ENCODE data around the gene PLEKHN1.
"Not testable (repeated sequence)": the region's sequence is repeated elsewhere in the genome, so short reads cannot be mapped to it uniquely, and the experiment has no call there.

Gene PLEKHN1

DNA sequence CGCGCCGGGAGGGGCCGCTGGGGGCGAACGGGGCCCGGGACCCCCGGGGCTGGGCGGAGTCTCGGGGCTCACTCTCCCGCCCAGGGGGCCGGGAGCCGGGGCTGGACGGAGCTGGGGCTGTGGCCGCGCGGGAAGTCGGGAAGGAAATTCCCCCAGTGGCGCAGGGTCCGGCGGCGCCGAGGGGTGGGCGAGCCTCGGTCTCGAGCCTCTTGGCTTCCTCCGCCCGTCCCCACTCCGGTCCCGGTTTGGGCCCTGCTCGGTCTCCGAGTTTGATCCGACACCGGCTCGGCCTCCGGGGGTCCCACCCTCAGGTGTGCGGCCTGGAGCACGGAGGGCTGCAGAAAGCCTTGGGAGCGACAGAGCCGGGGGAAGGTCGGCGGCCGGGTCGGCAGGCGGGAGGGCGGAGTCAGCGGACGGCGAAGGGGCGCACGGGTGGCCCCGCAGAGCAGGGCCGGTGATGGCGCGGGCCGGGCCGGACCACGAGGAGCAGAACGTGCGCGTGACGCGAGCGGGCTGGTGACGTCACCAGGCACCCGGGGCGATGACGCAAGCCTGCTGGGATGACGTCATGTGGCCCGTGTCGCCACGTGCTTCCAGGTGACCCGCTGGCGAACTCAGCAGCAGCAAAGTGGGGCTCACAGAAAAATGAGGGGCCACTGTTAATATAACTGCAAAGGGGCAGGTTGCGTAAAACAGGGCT, 34.2 kb downstream of the PLEKHN1 start:
- H3K27ac Mint-ChIP-seq: peak overlapping the region; percentile 32
- peaks cover 80% of the 10 kb centered on the region for H3K27me3 Mint-ChIP-seq
- no peaks in the 10 kb centered on the region for H3K36me3 Mint-ChIP-seq (ENCODE audit: low read depth)
- no peaks in the 10 kb centered on the region for H3K9me3 Mint-ChIP-seq
- H3K4me3 Mint-ChIP-seq: peak overlapping the region; percentile 58
- intact Hi-C loops (cut with micrococcal nuclease): no loop called here
- H3K4me1 Mint-ChIP-seq (ENCODE audit: low read depth): peaks cover 24% of the 10 kb centered on the region

DNA sequence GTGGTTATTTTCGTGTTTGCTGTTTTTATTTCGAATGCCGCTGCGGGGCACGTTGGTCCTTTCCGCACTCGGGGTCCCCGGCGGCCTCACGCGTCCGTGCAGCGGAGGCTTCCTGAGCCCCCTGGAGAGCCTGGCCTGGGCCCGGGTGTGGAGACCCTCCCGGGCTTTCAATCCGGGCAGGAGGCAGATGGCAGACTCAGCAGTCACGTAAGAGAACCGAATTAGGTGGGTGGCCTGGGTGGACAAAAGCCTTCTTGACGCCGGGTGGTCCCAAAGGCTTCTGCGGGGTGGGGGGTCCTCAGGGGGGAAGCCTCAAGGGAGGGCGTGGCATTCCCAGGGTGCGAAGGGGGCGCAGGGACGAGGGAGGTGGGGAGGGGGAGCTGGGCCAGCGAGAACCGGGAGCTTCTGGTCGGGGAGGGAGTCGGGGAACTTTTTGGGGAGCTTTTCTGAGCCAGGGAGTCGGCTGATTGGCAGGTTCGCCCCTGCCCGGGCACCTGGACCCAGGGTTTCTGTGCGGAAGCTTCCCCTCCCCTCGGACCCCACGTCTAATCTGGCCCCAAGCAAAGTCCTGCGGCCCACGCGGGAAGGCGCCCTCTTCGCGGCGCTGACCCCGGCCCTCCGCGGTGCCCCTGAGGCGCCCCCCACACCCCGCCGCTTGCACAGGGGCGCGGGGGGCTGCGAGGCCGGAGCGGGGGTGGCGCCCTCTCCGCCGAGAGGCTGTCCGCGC, 34.9 kb downstream of the PLEKHN1 start:
- intact Hi-C loops (cut with micrococcal nuclease): no loop called here
- Mint-ChIP-seq H3K27me3 (peaks cover 77% of the 10 kb centered on the region), H3K36me3 (ENCODE audit: low read depth) (no peaks in the 10 kb centered on the region), H3K4me3 (peak overlapping the region; percentile 58), H3K9me3 (no peaks in the 10 kb centered on the region), H3K4me1 (ENCODE audit: low read depth) (peaks cover 24% of the 10 kb centered on the region), H3K27ac (peak overlapping the region; percentile 32)

DNA sequence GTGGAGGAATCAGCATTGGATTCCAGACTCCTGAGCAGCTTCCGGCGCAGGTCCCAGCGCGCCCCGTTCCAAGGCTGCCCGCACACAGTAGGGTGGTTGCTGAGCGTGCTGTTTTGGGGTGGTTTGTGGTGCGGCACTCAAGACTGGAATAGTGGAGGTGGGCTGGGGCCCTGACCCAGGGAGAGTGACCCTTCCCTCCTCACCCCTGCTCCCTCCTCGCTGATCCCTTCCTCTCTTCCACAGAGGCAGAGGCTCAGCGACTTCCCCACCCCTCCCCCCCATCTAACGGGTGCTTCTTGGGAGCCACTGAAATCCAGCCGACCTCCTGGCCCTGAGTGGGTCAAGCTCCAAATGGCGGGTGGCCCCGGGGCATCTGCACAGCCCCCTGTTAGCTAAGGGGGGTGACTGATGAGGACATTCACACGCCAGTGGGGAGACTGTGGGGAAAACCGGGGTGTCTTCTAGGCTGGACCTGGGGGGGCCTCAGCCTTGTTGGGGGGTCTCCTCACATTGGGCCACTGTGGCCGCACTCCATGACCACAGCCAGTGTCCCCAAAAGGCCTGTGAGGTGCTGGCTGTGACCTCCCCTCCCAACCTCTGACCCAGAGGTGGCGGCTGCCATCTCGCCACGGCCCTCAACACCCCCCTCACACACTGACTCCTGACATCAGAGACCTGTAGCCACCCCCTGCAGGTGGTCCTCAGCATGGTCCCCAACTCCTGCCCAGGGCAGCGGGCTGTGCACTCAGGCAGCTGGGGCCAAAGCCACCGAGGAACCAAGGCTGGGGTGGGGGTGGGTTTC, 37.5 kb downstream of the PLEKHN1 start:
- H3K9me3 Mint-ChIP-seq: no peaks in the 10 kb centered on the region
- H3K4me1 Mint-ChIP-seq (ENCODE audit: low read depth): peaks cover 24% of the 10 kb centered on the region
- H3K27ac Mint-ChIP-seq: no peak overlapping the region
- intact Hi-C loops (cut with micrococcal nuclease): no loop called here
- no peaks in the 10 kb centered on the region for H3K36me3 Mint-ChIP-seq (ENCODE audit: low read depth)
- no peak overlapping the region for H3K4me3 Mint-ChIP-seq
- peaks cover 76% of the 10 kb centered on the region for H3K27me3 Mint-ChIP-seq

DNA sequence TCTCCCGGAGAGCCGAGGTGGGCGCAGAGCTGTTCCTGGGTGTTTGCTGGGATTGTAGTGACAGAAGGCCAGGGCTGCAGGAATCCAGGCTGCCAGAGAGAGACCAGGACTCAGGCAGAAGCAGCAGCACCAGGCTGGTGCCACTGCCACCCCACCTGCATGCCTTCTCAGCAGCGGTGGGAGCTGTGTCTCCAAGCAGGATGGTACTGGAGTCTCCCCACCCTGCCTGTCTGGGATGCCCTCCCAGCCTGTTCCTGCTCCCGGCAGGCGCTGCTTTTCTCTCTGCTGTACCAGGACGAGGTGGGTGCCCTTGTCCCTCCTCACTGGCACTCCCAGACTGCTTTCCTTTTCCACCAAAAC, 38.1 kb downstream of the PLEKHN1 start:
- Mint-ChIP-seq H3K27ac (no peak overlapping the region), H3K9me3 (no peaks in the 10 kb centered on the region), H3K4me3 (no peak overlapping the region), H3K27me3 (peaks cover 80% of the 10 kb centered on the region), H3K4me1 (ENCODE audit: low read depth) (peaks cover 29% of the 10 kb centered on the region), H3K36me3 (ENCODE audit: low read depth) (no peaks in the 10 kb centered on the region)
- intact Hi-C loops (cut with micrococcal nuclease): no loop called here

DNA sequence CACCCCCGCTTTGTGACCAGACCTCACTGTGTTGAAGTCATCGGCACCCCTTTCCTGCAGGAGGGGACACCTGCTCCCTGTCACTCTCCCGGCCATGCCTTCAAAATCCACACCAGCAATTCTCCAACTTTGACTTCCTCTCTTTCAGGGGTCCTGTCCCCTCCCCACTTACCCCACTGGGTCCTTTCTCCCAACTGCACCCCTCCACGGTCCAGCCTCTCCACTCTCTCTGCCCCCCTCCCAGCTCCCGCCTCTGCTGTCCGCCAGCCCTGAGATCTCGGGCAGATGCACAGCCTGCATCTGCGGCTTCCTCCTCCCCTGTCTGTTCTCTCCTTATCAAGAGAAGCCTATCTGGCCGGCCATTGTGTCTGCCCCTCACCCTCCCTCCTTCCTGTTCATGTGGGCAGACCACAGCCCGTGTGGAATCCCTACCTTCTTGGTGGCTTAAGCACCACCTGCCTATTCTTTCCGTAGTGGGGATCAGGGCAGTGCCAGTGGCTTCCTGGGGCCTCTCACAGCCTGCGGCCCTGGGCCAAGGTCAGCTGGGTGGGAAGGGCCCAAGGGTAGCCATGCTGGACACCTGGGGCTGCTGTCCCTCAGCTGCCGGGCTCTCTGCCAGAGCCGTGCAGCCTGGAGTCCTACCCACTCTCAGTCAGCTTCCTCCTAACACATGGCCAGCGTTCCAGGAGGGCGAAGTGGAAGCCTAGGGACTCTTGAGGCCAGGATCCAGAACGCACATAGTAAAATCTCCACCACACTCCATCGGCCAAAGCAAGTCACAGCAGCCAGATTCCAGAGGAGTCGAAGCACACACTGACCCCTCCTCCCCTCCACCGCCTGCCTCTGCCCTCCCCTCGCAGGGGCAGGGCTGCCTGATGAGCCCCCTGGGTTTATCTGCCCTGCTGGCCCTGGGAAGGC, 38.8 kb downstream of the PLEKHN1 start:
- Mint-ChIP-seq H3K27ac (no peak overlapping the region), H3K9me3 (no peaks in the 10 kb centered on the region), H3K4me3 (no peak overlapping the region), H3K4me1 (ENCODE audit: low read depth) (peaks cover 29% of the 10 kb centered on the region), H3K36me3 (ENCODE audit: low read depth) (no peaks in the 10 kb centered on the region), H3K27me3 (peaks cover 78% of the 10 kb centered on the region)
- intact Hi-C loops (cut with micrococcal nuclease): no loop called here

DNA sequence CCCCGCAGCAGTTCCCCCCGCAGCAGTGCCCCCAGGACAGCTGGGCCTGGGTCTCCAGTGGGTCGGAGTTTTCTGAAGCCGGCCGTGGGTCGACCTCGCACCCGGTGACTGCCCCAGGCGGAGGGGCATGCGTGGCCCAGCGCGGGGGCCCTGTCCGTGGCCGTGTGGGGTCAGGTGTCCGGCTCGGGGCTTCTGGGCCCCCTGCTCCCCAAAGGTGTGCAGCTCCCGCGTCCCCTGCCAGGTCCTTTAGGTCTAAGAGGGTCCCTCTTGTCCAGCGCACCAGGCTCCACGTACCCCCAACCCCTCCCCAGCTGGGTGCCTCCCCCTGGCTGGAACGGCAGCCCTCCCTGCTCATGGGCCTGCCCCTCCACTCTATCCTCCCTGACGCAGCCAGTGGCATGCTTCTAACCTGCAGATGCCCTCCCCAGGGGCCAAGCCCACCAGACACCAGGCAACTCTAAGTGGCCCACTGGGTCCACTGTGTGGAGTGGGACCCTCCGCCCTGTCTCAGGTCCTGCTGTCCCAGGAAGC, 39.6 kb downstream of the PLEKHN1 start:
- Mint-ChIP-seq H3K4me1 (ENCODE audit: low read depth) (peaks cover 24% of the 10 kb centered on the region), H3K27me3 (peaks cover 72% of the 10 kb centered on the region), H3K9me3 (no peaks in the 10 kb centered on the region), H3K36me3 (ENCODE audit: low read depth) (no peaks in the 10 kb centered on the region), H3K27ac (no peak overlapping the region), H3K4me3 (no peak overlapping the region)
- intact Hi-C loops (cut with micrococcal nuclease): no loop called here

DNA sequence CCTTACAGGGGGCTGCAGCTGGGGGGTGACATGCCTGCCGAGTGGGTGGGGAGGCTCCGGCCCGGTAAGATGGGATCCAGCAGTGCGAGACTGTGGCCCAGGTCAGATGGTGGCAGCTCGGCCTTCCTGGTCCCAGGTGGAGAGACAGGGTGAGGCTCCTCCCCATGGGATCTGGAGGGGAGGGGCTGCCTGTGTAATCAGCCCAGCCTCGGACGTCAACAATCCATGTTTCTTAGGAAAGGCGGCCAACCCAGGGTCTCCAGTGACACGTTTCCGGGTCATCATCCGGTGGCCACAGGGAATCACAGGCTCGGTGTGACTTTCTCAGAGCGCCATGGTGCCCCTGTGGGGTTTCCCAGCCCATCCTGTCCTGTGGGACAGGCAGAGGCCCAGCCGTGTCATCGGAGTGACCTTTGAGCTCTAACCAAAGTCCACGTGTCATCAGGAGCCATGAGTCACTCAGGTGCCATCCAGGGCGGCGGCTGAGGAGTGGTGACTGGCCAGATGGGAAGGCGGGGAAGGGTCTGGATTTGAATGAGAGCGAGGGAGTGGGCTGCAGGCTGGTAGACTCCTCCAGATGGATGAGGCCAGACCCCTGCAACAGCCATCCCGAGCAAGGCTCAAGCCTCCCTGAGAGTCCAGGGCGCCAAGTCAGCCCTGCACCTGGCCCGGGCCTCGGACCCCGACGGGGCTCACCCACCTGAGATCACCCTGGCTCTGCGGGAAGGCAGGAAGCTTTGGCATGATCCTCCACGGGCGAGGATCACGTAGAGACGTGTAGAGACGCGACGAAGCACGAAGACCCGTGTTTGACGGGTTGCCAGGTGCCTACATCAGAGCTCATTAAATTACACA, 40.2 kb downstream of the PLEKHN1 start:
- H3K9me3 Mint-ChIP-seq: no peaks in the 10 kb centered on the region
- no peak overlapping the region for H3K4me3 Mint-ChIP-seq
- H3K4me1 Mint-ChIP-seq (ENCODE audit: low read depth): peaks cover 21% of the 10 kb centered on the region
- H3K36me3 Mint-ChIP-seq (ENCODE audit: low read depth): no peaks in the 10 kb centered on the region
- intact Hi-C loops (cut with micrococcal nuclease): no loop called here
- H3K27ac Mint-ChIP-seq: no peak overlapping the region
- peaks cover 72% of the 10 kb centered on the region for H3K27me3 Mint-ChIP-seq

DNA sequence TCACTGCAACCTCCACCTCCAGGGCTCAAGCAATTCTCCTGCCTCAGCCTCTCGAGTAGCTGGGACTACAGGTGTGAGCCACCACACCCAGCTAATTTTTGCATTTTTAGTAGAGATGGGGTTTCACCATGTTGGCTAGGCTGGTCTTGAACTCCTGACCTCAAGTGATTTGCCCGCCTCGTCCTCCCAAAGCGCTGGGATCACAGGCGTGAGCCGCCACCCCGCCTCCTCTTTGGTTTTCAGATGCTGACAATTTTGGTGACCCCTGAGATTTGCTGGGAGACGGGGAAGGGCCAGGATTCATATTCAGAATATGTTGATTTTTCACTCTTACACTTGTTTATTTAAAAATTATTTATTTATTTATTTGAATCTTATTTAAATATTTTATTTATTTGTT, 43.8 kb downstream of the PLEKHN1 start:
- H3K27ac Mint-ChIP-seq; H3K4me3 Mint-ChIP-seq; intact Hi-C loops (cut with micrococcal nuclease); H3K36me3 Mint-ChIP-seq (ENCODE audit: low read depth); H3K9me3 Mint-ChIP-seq: not testable (repeated sequence)
- Mint-ChIP-seq H3K4me1 (ENCODE audit: low read depth) (peaks cover 25% of the 10 kb centered on the region), H3K27me3 (peaks cover 41% of the 10 kb centered on the region)

DNA sequence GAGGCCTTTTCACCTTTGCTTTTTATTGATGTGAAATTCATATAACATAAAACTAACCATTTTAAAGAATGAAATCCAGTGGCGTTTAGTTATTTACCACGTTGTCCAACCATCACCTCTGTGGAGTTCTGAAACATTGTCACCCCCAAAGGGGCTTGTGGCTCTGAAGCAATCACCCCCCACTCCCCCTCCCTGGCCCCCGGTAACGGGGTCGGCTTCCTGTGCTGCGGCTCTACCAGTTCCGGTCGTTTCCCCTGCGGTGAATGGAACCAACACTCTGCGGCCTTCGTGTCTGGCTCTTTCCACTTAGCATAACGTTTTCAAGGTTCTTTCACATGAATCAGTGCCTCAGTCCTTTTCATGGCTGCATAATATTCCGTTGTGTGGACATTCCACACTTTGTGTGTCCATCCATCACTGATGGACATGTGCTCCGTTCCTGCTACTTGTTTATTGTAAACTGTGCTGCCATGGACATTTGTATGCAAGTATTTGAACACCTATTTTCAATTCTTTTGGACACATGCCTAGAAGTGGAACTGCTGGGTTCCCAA, 45.2 kb downstream of the PLEKHN1 start:
- Mint-ChIP-seq H3K4me3 (no peak overlapping the region), H3K36me3 (ENCODE audit: low read depth) (peaks cover 8% of the 10 kb centered on the region), H3K9me3 (no peaks in the 10 kb centered on the region), H3K27ac (no peak overlapping the region), H3K4me1 (ENCODE audit: low read depth) (peaks cover 22% of the 10 kb centered on the region), H3K27me3 (peaks cover 30% of the 10 kb centered on the region)
- intact Hi-C loops (cut with micrococcal nuclease): no loop called here

DNA sequence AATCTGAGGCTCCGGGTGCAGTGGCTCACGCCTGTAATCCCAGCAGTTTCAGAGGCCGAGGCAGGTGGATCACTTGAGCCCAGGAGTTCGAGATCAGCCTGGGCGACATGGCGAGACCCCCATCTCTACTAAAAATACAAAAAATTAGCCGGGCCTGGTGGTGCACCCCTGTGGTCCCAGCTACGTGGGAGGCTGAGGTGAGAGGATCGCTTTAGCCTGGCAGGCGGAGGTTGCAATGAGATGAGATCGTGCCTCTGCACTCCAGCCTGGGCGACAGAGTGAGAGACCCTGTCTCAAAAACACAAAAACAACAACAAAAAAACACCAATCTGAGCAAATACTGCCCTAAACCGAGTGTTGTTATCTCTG, 46.4 kb downstream of the PLEKHN1 start:
- intact Hi-C loops (cut with micrococcal nuclease); H3K36me3 Mint-ChIP-seq (ENCODE audit: low read depth); H3K9me3 Mint-ChIP-seq: not testable (repeated sequence)
- peak overlapping the region; percentile 87 for H3K27ac Mint-ChIP-seq
- peaks cover 21% of the 10 kb centered on the region for H3K27me3 Mint-ChIP-seq
- H3K4me3 Mint-ChIP-seq: peak overlapping the region; percentile 78
- H3K4me1 Mint-ChIP-seq (ENCODE audit: low read depth): peaks cover 22% of the 10 kb centered on the region

DNA sequence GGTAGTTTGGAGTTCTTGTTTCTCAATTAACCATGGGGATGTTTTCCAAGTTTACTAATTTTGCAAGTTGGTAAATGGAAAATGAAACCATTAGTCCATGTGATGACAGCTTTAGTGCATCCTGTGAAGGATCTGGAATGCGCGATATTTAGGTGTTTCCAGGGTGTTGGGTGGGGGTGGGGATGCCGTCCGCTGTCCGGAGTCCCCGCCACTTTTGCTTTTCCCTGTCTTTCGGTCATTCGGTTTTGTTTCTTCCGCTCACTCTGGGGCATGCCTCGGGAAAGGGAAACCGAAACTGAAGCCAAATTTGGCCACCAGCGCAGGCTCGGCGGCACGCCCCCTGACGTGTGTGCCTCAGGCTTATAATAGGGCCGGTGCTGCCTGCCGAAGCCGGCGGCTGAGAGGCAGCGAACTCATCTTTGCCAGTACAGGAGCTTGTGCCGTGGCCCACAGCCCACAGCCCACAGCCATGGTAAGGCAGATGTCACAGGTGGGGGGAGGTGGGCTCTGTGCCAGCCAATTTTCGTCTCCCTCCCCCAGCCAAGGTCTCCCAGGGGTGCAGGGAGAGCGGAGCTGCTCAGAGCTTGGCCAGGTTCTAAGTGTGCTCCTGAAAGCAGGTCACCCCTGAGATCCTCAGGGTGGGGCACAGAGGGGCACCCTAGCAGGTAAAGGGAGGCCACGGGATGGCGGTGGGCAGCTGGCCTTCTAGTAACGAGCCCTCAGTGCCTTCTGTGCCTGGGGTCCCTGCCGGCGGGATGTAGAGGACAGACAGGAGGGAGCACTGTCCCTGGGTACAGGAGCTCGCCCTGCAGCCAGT, 47.0 kb downstream of the PLEKHN1 start, which contains the start of gene ISG15:
ISG15 (plus strand) TSS at position 393 of the 817 bp plus-strand sequence; CDS start at position 470, 77 bp downstream.
- H3K27ac Mint-ChIP-seq: peak within 1 kb of the TSS; percentile 87
- H3K4me3 Mint-ChIP-seq: peak within 1 kb of the TSS; percentile 78
- intact Hi-C loops (cut with micrococcal nuclease): no loop called here
- peaks cover 8% of the 10 kb centered on the region for H3K36me3 Mint-ChIP-seq (ENCODE audit: low read depth)
- H3K4me1 Mint-ChIP-seq (ENCODE audit: low read depth): peaks cover 22% of the 10 kb centered on the region
- no peaks in the 10 kb centered on the region for H3K9me3 Mint-ChIP-seq
- H3K27me3 Mint-ChIP-seq: peaks cover 21% of the 10 kb centered on the region

Measured in dendritic cell treated with granulocyte-macrophage colony-stimulating factor and Interleukin-4, amounts not matched to agents 40 ng/mL and 50 ng/mL, for 4 days (primary cell).